ENCODE data around the gene SLC1A7.

Gene SLC1A7

GRCh38 chr1:53158900-53159299 lies 16.5 kb upstream of the SLC1A7 start:
- Histone ChIP-seq H3K9ac (ENCODE audit: low read depth, low read length) (no peak overlapping the region), H3K4me3 (ENCODE audit: low read depth, low read length) (no peak overlapping the region), H3K27me3 (ENCODE audit: control insufficient read depth, insufficient read depth, low read length) (no peaks in the 10 kb centered on the region), H3K4me1 (ENCODE audit: control insufficient read depth, insufficient read depth, low read length) (peaks cover 13% of the 10 kb centered on the region), H3K9me3 (ENCODE audit: control insufficient read depth, insufficient read depth, low read length) (no peaks in the 10 kb centered on the region), H3K36me3 (ENCODE audit: control insufficient read depth, insufficient read depth, low read length) (no peaks in the 10 kb centered on the region), H3K27ac (ENCODE audit: low read depth, low read length) (no peak overlapping the region)

- Histone ChIP-seq H3K4me1 (ENCODE audit: control insufficient read depth, insufficient read depth, low read length) (no peaks in the 10 kb centered on the region), H3K9me3 (ENCODE audit: control insufficient read depth, insufficient read depth, low read length) (no peaks in the 10 kb centered on the region), H3K27ac (ENCODE audit: low read depth, low read length) (no peak overlapping the region), H3K9ac (ENCODE audit: low read depth, low read length) (no peak overlapping the region), H3K36me3 (ENCODE audit: control insufficient read depth, insufficient read depth, low read length) (no peaks in the 10 kb centered on the region), H3K27me3 (ENCODE audit: control insufficient read depth, insufficient read depth, low read length) (no peaks in the 10 kb centered on the region), H3K4me3 (ENCODE audit: low read depth, low read length) (no peak overlapping the region)
Measured at GRCh38 chr1:53156783-53157182, 14.3 kb upstream of the SLC1A7 start.

- no peaks in the 10 kb centered on the region for H3K4me1 ChIP-seq (ENCODE audit: control insufficient read depth, insufficient read depth, low read length)
- H3K4me3 ChIP-seq (ENCODE audit: low read depth, low read length) = no peak overlapping the region
- H3K36me3 ChIP-seq (ENCODE audit: control insufficient read depth, insufficient read depth, low read length) = no peaks in the 10 kb centered on the region
- H3K9me3 ChIP-seq (ENCODE audit: control insufficient read depth, insufficient read depth, low read length) = no peaks in the 10 kb centered on the region
- H3K27me3 ChIP-seq (ENCODE audit: control insufficient read depth, insufficient read depth, low read length) = no peaks in the 10 kb centered on the region
- H3K27ac ChIP-seq (ENCODE audit: low read depth, low read length) = no peak overlapping the region
- no peak overlapping the region for H3K9ac ChIP-seq (ENCODE audit: low read depth, low read length)
Measured at GRCh38 chr1:53155945-53156344, 13.5 kb upstream of the SLC1A7 start.

GRCh38 chr1:53155534-53155933 lies 13.1 kb upstream of the SLC1A7 start:
- H3K36me3 ChIP-seq (ENCODE audit: control insufficient read depth, insufficient read depth, low read length) = no peaks in the 10 kb centered on the region
- no peak overlapping the region for H3K4me3 ChIP-seq (ENCODE audit: low read depth, low read length)
- no peak overlapping the region for H3K27ac ChIP-seq (ENCODE audit: low read depth, low read length)

GRCh38 chr1:53154859-53155438 lies 12.5 kb upstream of the SLC1A7 start:
- H3K9me3 ChIP-seq (ENCODE audit: control insufficient read depth, insufficient read depth, low read length) = no peaks in the 10 kb centered on the region
- no peaks in the 10 kb centered on the region for H3K36me3 ChIP-seq (ENCODE audit: control insufficient read depth, insufficient read depth, low read length)
- no peak overlapping the region for H3K9ac ChIP-seq (ENCODE audit: low read depth, low read length)
- H3K27ac ChIP-seq (ENCODE audit: low read depth, low read length) = no peak overlapping the region
- H3K4me1 ChIP-seq (ENCODE audit: control insufficient read depth, insufficient read depth, low read length) = no peaks in the 10 kb centered on the region
- H3K4me3 ChIP-seq (ENCODE audit: low read depth, low read length) = no peak overlapping the region
- H3K27me3 ChIP-seq (ENCODE audit: control insufficient read depth, insufficient read depth, low read length) = no peaks in the 10 kb centered on the region

More at GRCh38 chr1:53155534-53155933, 13.1 kb upstream of the SLC1A7 start:
- Histone ChIP-seq H3K9me3 (ENCODE audit: control insufficient read depth, insufficient read depth, low read length) (no peaks in the 10 kb centered on the region), H3K9ac (ENCODE audit: low read depth, low read length) (no peak overlapping the region), H3K4me1 (ENCODE audit: control insufficient read depth, insufficient read depth, low read length) (no peaks in the 10 kb centered on the region), H3K27me3 (ENCODE audit: control insufficient read depth, insufficient read depth, low read length) (no peaks in the 10 kb centered on the region)

GRCh38 chr1:53153752-53154151 lies 11.3 kb upstream of the SLC1A7 start:
- Histone ChIP-seq H3K9me3 (ENCODE audit: control insufficient read depth, insufficient read depth, low read length) (no peaks in the 10 kb centered on the region), H3K4me1 (ENCODE audit: control insufficient read depth, insufficient read depth, low read length) (no peaks in the 10 kb centered on the region), H3K9ac (ENCODE audit: low read depth, low read length) (no peak overlapping the region), H3K4me3 (ENCODE audit: low read depth, low read length) (no peak overlapping the region), H3K36me3 (ENCODE audit: control insufficient read depth, insufficient read depth, low read length) (no peaks in the 10 kb centered on the region), H3K27me3 (ENCODE audit: control insufficient read depth, insufficient read depth, low read length) (no peaks in the 10 kb centered on the region), H3K27ac (ENCODE audit: low read depth, low read length) (no peak overlapping the region)

- Histone ChIP-seq H3K27me3 (ENCODE audit: control insufficient read depth, insufficient read depth, low read length) (no peaks in the 10 kb centered on the region), H3K4me3 (ENCODE audit: low read depth, low read length) (no peak overlapping the region), H3K27ac (ENCODE audit: low read depth, low read length) (no peak overlapping the region), H3K9me3 (ENCODE audit: control insufficient read depth, insufficient read depth, low read length) (no peaks in the 10 kb centered on the region), H3K9ac (ENCODE audit: low read depth, low read length) (no peak overlapping the region), H3K4me1 (ENCODE audit: control insufficient read depth, insufficient read depth, low read length) (no peaks in the 10 kb centered on the region), H3K36me3 (ENCODE audit: control insufficient read depth, insufficient read depth, low read length) (no peaks in the 10 kb centered on the region)
Measured at GRCh38 chr1:53148123-53148522, 5.7 kb upstream of the SLC1A7 start.

- no peaks in the 10 kb centered on the region for H3K4me1 ChIP-seq (ENCODE audit: control insufficient read depth, insufficient read depth, low read length)
- no peak overlapping the region for H3K4me3 ChIP-seq (ENCODE audit: low read depth, low read length)
Measured at GRCh38 chr1:53147174-53147573, 4.7 kb upstream of the SLC1A7 start.

GRCh38 chr1:53145942-53146708 lies 3.7 kb upstream of the SLC1A7 start:
- H3K4me3 ChIP-seq (ENCODE audit: low read depth, low read length) = no peak overlapping the region
- no peaks in the 10 kb centered on the region for H3K27me3 ChIP-seq (ENCODE audit: control insufficient read depth, insufficient read depth, low read length)
- H3K4me1 ChIP-seq (ENCODE audit: control insufficient read depth, insufficient read depth, low read length) = no peaks in the 10 kb centered on the region
- no peaks in the 10 kb centered on the region for H3K9me3 ChIP-seq (ENCODE audit: control insufficient read depth, insufficient read depth, low read length)
- H3K36me3 ChIP-seq (ENCODE audit: control insufficient read depth, insufficient read depth, low read length) = no peaks in the 10 kb centered on the region
- H3K9ac ChIP-seq (ENCODE audit: low read depth, low read length) = no peak overlapping the region
- peak overlapping the region; percentile 51 for H3K27ac ChIP-seq (ENCODE audit: low read depth, low read length)

More at GRCh38 chr1:53147174-53147573, 4.7 kb upstream of the SLC1A7 start:
- H3K9me3 ChIP-seq (ENCODE audit: control insufficient read depth, insufficient read depth, low read length) = no peaks in the 10 kb centered on the region
- H3K27me3 ChIP-seq (ENCODE audit: control insufficient read depth, insufficient read depth, low read length) = no peaks in the 10 kb centered on the region
- no peak overlapping the region for H3K9ac ChIP-seq (ENCODE audit: low read depth, low read length)
- H3K27ac ChIP-seq (ENCODE audit: low read depth, low read length) = no peak overlapping the region
- H3K36me3 ChIP-seq (ENCODE audit: control insufficient read depth, insufficient read depth, low read length) = no peaks in the 10 kb centered on the region

GRCh38 chr1:53145619-53145941 lies 3.1 kb upstream of the SLC1A7 start:
- Histone ChIP-seq H3K27me3 (ENCODE audit: control insufficient read depth, insufficient read depth, low read length) (no peaks in the 10 kb centered on the region), H3K27ac (ENCODE audit: low read depth, low read length) (no peak overlapping the region), H3K4me3 (ENCODE audit: low read depth, low read length) (no peak overlapping the region), H3K9me3 (ENCODE audit: control insufficient read depth, insufficient read depth, low read length) (no peaks in the 10 kb centered on the region), H3K9ac (ENCODE audit: low read depth, low read length) (no peak overlapping the region), H3K36me3 (ENCODE audit: control insufficient read depth, insufficient read depth, low read length) (no peaks in the 10 kb centered on the region), H3K4me1 (ENCODE audit: control insufficient read depth, insufficient read depth, low read length) (no peaks in the 10 kb centered on the region)

- no peak overlapping the region for H3K27ac ChIP-seq (ENCODE audit: low read depth, low read length)
- H3K36me3 ChIP-seq (ENCODE audit: control insufficient read depth, insufficient read depth, low read length) = no peaks in the 10 kb centered on the region
- no peak overlapping the region for H3K9ac ChIP-seq (ENCODE audit: low read depth, low read length)
- no peaks in the 10 kb centered on the region for H3K27me3 ChIP-seq (ENCODE audit: control insufficient read depth, insufficient read depth, low read length)
- H3K4me1 ChIP-seq (ENCODE audit: control insufficient read depth, insufficient read depth, low read length) = no peaks in the 10 kb centered on the region
- H3K4me3 ChIP-seq (ENCODE audit: low read depth, low read length) = no peak overlapping the region
- H3K9me3 ChIP-seq (ENCODE audit: control insufficient read depth, insufficient read depth, low read length) = no peaks in the 10 kb centered on the region
Measured at GRCh38 chr1:53145051-53145600, 2.7 kb upstream of the SLC1A7 start.
